SK-N-SH (cell line): ENCODE results near the gene RAPGEF6.

Source experiments
- CHD2 ChIP-seq: fragments of 150-350 bp; IDR thresholded peaks from 2 replicates; pipeline ENCODE4 v1.6.1; 2018; ENCODE audit warnings: low read length; ENCODE audit not compliant: partially characterized antibody
- CTCF ChIP-seq: fragments of 200-600 bp; sonication (generic); IDR thresholded peaks from 2 replicates; pipeline ENCODE4 v1.6.1; 2017; ENCODE audit warnings: antibody characterized with exemption, mild to moderate bottlenecking, moderate library complexity
- ELF1 ChIP-seq: IDR thresholded peaks from 2 replicates; pipeline ENCODE4 v1.4.0; 2012
- EZH2phosphoT487 ChIP-seq: fragments of 200-600 bp; sonication (generic); IDR thresholded peaks from 2 replicates; pipeline ENCODE4 v1.6.1; 2017; ENCODE audit warnings: low read depth, mixed run types, mild to moderate bottlenecking, antibody characterized with exemption, moderate library complexity, borderline replicate concordance
- FOXJ3 ChIP-seq: sonication (generic); formaldehyde crosslinking; IDR thresholded peaks from 2 replicates; pipeline ENCODE4 v1.5.1; 2020; ENCODE audit warnings: mild to moderate bottlenecking, missing genetic modification reagents
- GABPA ChIP-seq: IDR thresholded peaks from 2 replicates; pipeline ENCODE4 v1.4.0; 2012; ENCODE audit warnings: low read depth, mild to moderate bottlenecking
- JUND ChIP-seq: IDR thresholded peaks from 2 replicates; pipeline ENCODE4 v1.4.0; 2012
- MAX ChIP-seq: IDR thresholded peaks from 2 replicates; pipeline ENCODE4 v1.4.0; 2012; ENCODE audit warnings: low read depth
- NRF1 ChIP-seq: IDR thresholded peaks from 2 replicates; pipeline ENCODE4 v1.6.1; 2012; ENCODE audit warnings: low read depth, mild to moderate bottlenecking, low read length
- RCOR1 ChIP-seq: fragments of 150-350 bp; IDR thresholded peaks from 2 replicates; pipeline ENCODE4 v1.6.1; 2017; ENCODE audit warnings: antibody characterized with exemption, low read length
- USF1 ChIP-seq: IDR thresholded peaks from 2 replicates; pipeline ENCODE4 v1.4.0; 2012; ENCODE audit warnings: low read depth, borderline replicate concordance
- USF2 ChIP-seq: fragments of 150-350 bp; IDR thresholded peaks from 2 replicates; pipeline ENCODE4 v1.6.1; 2017; ENCODE audit warnings: antibody characterized with exemption, low read length, low read depth, borderline replicate concordance
- ZBTB33 ChIP-seq: IDR thresholded peaks from 2 replicates; pipeline ENCODE4 v1.4.0; 2012; ENCODE audit warnings: low read depth, borderline replicate concordance

GRCh38 chr5:131426011-131426410, 209.0 kb downstream of the RAPGEF6 start:
- TF ChIP-seq CTCF: no peak
- no peak for TF ChIP-seq USF2
- no peak for TF ChIP-seq CHD2
- TF ChIP-seq NRF1: no peak
- no peak for TF ChIP-seq ZBTB33
- no peak for TF ChIP-seq JUND
- no peak for TF ChIP-seq USF1
- TF ChIP-seq GABPA: no peak
- no peak for TF ChIP-seq FOXJ3 (CRISPR knock-in tag)
- TF ChIP-seq ELF1: no peak
- TF ChIP-seq RCOR1: no peak
- TF ChIP-seq MAX: no peak
- TF ChIP-seq EZH2phosphoT487: no peak
